Measurements from ENCODE around the gene ZNF664. TPM values are rescaled to one million over a fixed set of nuclear protein-coding genes. Genes with fewer than 3 reads are reported as not detected.

Gene ZNF664
- total RNA-seq, 4 donors from 2014 or later, result 120 to 187 (median 138) TPM

DNA sequence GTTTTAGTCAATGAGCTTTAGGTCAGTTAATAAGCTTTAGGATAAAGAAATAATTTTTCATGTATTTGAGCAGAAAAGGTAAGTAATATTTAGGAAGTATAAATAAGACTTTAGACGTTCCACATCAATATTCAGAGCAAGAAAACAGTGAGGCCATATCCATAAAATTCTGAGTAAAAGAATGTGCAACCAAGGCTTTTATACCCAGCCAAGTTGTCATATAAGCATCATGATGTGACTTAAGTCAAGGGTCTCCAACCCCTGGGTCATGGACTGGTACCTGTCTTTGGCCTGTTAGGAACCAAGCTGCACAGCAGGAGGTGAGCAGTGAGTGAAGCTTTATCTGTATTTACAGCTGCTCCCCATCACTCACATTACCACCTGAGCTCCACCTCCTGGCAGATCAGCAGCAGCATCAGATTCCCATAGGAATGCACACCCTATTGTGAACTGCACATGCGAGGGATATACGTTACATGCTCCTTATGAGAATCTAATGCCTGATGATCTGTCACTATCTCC lies 74.1 kb downstream of the ZNF664 start:
- DNase-seq, result no peak
- no peaks in the 10 kb centered on the region for H3K36me3 ChIP-seq
- intact Hi-C loops (cut with DNase I), result no loop called here
- no peak for TF ChIP-seq POLR2A (IDR thresholded peaks at IDR 0.05)
- TF ChIP-seq, protein P1, sequence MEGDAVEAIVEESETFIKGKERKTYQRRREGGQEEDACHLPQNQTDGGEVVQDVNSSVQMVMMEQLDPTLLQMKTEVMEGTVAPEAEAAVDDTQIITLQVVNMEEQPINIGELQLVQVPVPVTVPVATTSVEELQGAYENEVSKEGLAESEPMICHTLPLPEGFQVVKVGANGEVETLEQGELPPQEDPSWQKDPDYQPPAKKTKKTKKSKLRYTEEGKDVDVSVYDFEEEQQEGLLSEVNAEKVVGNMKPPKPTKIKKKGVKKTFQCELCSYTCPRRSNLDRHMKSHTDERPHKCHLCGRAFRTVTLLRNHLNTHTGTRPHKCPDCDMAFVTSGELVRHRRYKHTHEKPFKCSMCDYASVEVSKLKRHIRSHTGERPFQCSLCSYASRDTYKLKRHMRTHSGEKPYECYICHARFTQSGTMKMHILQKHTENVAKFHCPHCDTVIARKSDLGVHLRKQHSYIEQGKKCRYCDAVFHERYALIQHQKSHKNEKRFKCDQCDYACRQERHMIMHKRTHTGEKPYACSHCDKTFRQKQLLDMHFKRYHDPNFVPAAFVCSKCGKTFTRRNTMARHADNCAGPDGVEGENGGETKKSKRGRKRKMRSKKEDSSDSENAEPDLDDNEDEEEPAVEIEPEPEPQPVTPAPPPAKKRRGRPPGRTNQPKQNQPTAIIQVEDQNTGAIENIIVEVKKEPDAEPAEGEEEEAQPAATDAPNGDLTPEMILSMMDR (IDR thresholded peaks at IDR 0.05), result no peak
- no peaks in the 10 kb centered on the region for H3K27me3 ChIP-seq
- H3K4me1 ChIP-seq, result peaks cover 0 to 4% of the 10 kb centered on the region in 2 donors
- H3K27ac ChIP-seq, result no peak overlapping the region
- H3K4me3 ChIP-seq (replicated peaks in 1 of 3), result no peak overlapping the region
- H3K9me3 ChIP-seq, result no peaks in the 10 kb centered on the region
- WGBS, 2 donors, result 96 to 99% methylated on average over 3 of the region's 3 CpGs

DNA sequence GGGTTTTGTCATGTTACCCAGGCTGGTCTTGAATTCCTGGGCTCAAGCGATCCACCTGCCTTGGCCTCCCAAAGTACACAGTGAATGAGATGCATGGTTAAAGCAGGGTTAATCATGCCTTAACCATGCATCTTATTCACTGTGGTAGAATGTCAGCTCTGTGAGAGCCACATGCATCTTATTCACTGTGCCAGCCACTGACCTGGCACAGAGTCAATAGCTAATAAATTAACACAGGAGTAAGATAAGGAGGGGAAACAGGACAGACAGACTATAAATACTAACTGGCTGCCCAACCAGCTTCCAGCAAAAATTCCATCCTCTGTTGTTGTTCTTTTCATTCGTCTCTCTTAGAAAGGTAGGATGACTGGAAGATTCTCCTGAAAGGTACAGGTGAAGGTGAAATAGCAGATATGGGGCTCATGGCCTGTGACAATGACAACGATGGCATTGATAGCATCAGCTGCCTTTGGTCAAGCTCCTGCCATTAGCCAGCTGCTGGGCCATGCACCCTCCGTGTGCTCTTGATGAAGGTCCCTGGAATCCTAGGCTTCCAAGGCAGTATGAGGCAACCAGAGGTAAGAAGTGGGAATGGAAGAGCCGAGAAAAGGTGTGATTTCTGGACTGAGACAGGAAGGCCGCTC lies 76.6 kb downstream of the ZNF664 start:
- no peak overlapping the region for H3K27ac ChIP-seq
- no peak overlapping the region for H3K4me3 ChIP-seq (replicated peaks in 1 of 3)
- no peaks in the 10 kb centered on the region for H3K27me3 ChIP-seq
- H3K36me3 ChIP-seq, result no peaks in the 10 kb centered on the region
- DNase-seq, result no peak
- WGBS, 2 donors, result 81 to 89% methylated on average over 5 to 6 of the region's 6 CpGs
- H3K9me3 ChIP-seq, result no peaks in the 10 kb centered on the region
- peaks cover 6 to 15% of the 10 kb centered on the region in 2 donors for H3K4me1 ChIP-seq
- TF ChIP-seq, protein P1 (IDR thresholded peaks at IDR 0.05), result no peak
- TF ChIP-seq POLR2A (IDR thresholded peaks at IDR 0.05), result no peak
- intact Hi-C loops (cut with DNase I), result no loop called here

DNA sequence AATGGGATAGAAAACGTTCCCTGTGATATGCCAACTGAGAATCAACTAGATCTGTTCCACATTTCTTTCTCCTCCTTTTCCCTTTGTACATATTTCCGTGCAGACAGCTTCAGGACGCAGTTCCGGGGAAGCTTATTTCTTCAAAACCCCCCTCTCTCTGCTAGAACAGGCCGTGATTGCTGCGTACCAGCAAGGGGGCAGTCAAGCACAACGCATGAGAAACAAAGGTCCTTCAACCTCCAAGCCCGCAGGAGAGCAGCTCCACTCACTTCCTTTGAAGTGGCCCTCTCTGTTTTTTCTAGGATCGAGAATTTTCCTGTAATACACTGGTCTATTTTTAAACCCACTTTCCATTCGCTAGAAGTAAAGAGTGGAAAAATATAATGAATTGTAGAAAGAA lies 80.8 kb downstream of the ZNF664 start:
- H3K27me3 ChIP-seq, result no peaks in the 10 kb centered on the region
- 1 to 6% methylated on average over 10 of the region's 10 CpGs for WGBS, 2 donors
- peak in 1 of 2 donors; percentile 26 for TF ChIP-seq POLR2A (IDR thresholded peaks at IDR 0.05)
- TF ChIP-seq, protein P1 (IDR thresholded peaks at IDR 0.05), result peak in 4 of 6 experiments; percentile 52 to 71 (median 56)
- intact Hi-C loops (cut with DNase I), result no loop called here
- DNase-seq, result peak; percentile 89 to 90
- H3K27ac ChIP-seq, result peak overlapping the region; percentile 84 to 91 (median 87)
- no peaks in the 10 kb centered on the region for H3K36me3 ChIP-seq
- no peaks in the 10 kb centered on the region for H3K9me3 ChIP-seq
- peaks cover 7 to 21% of the 10 kb centered on the region in 2 donors for H3K4me1 ChIP-seq
- no peak overlapping the region for H3K4me3 ChIP-seq (replicated peaks in 1 of 3)

DNA sequence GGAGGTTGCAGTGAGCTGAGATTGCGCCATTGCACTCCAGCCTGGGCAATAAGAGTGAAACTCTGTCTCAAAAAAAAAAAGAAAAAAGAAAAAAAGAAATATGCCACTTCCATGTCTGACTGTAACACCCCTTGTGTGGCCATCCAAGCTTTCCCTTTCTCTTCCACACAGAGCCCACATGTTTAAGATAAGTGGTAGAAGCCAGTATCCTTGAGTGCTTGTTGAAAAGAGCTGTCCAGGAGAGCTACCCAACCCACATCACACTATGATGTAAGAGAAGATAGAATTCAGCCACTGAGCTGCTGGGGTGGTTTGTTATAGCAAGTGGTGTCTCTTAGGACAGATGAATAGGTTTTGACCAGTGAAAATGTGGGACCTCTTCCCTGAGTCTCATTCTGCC lies 82.1 kb downstream of the ZNF664 start:
- TF ChIP-seq, protein P1 (IDR thresholded peaks at IDR 0.05), result no peak
- no peak for TF ChIP-seq POLR2A (IDR thresholded peaks at IDR 0.05)
- Histone ChIP-seq H3K27ac (peak overlapping the region; percentile 84 to 89 (median 87)), H3K36me3 (no peaks in the 10 kb centered on the region), H3K27me3 (no peaks in the 10 kb centered on the region), H3K9me3 (no peaks in the 10 kb centered on the region), H3K4me3 (replicated peaks in 1 of 3) (no peak overlapping the region), H3K4me1 (peaks cover 7 to 21% of the 10 kb centered on the region in 2 donors)
- intact Hi-C loops (cut with DNase I), result no loop called here
- 52 to 88% methylated on average over 1 of the region's 1 CpG for WGBS, 2 donors
- DNase-seq, result peak; percentile 43 to 62

DNA sequence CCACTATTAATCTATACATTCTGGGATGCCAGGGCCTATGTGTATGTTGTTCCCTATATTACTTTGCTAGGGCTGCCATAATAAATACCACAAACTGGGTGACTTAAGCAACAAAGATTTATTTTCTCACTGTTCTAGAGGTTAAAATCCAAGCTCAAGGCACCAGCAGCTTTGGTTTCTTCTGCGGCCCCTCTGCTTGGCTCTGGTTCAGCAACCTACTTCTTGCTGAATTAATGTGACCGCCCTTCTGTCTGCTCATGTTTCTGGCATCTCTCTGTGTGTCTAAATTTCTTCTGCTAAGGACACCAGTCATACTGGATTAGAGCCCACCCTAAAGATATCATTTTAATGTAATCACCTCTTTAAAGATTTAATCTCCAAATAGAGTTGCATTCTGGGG lies 84.7 kb downstream of the ZNF664 start:
- Histone ChIP-seq H3K4me1 (peaks cover 7 to 21% of the 10 kb centered on the region in 2 donors), H3K9me3 (no peaks in the 10 kb centered on the region), H3K27me3 (no peaks in the 10 kb centered on the region), H3K27ac (no peak overlapping the region), H3K4me3 (replicated peaks in 1 of 3) (no peak overlapping the region), H3K36me3 (no peaks in the 10 kb centered on the region)
- WGBS, 2 donors, result 95 to 98% methylated on average over 2 of the region's 2 CpGs
- DNase-seq, result no peak
- TF ChIP-seq, protein P1 (IDR thresholded peaks at IDR 0.05), result no peak
- TF ChIP-seq POLR2A (IDR thresholded peaks at IDR 0.05), result no peak
- intact Hi-C loops (cut with DNase I), result no loop called here

Measured in thyroid gland (tissue), 4 donors.